Breast epithelium (tissue), 3 donors: ENCODE results near the gene MYO1G.

Experiments used
- CTCF ChIP-seq, 3 donors: fragments of 450-650 bp; IDR thresholded peaks; one replicate each; pipeline ENCODE4 v1.5.1; 2016 to 2017; ENCODE audit warnings: antibody characterized with exemption in 3 of 3, mild to moderate bottlenecking in 3 of 3, moderate library complexity in 3 of 3
- POLR2A ChIP-seq: fragments of 450-650 bp; IDR thresholded peaks from one replicate; pipeline ENCODE4 v1.6.1; 2016; ENCODE audit warnings: antibody characterized with exemption, mild to moderate bottlenecking, moderate library complexity

- TF ChIP-seq CTCF (IDR thresholded peaks at IDR 0.05) (no peak), POLR2A (no peak)
Observed at GRCh38 chr7:44976040-44976745, 2.6 kb downstream of the MYO1G start.
